ENCODE results near the gene MAPK12. TPM values are rescaled to one million over a fixed set of nuclear protein-coding genes. Genes with fewer than 3 reads are reported as not detected.

Gene MAPK12
- total RNA-seq, 2 donors from 2014 or later = 46.5 to 57.0 TPM

DNA sequence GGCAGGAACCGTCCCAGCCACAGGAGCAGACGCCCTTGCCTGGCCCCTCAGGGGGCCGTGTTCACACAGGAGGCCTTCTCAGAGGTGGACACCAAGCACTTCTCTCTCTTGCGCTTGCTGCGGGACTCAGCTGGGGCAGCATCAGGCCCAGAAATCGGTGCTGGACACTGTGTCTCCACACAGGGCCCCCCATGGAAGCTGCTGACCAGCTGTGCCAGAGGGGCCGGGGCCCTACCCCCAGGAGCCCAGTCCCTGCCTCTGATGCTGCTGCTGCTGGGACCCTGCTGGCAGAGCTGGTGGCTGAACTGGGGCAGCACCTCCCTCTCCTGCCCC is 42.0 kb upstream of the MAPK12 start:
- no peak overlapping the region for H3K9ac ChIP-seq (ENCODE audit: extremely low read depth, low read length, poor library complexity, severe bottlenecking)
- no peaks in the 10 kb centered on the region for H3K27me3 ChIP-seq (ENCODE audit: control insufficient read depth, insufficient read depth, low read length, poor library complexity, severe bottlenecking)

DNA sequence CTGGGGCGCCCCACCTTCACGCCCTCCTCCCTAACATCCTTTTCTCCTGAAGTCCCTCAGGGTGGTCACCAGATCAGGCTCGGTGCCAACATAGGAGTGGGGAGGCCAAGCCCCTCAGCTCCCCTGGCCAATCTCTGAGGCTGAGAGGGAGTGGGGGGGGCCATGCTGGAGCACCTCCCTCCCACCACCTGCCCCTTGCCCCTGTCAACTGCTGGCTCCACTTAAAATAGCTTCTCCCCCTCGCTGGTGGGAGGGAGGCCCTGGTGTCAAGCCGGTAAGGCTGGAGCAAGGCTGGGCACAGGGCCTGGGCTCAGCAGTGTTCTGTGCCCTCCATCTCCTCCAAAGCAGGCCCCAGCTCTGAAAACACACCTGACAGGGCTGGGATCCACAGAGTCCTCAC is 41.1 kb upstream of the MAPK12 start:
- peaks cover 3% of the 10 kb centered on the region for H3K4me1 ChIP-seq (ENCODE audit: control insufficient read depth, insufficient read depth, low read length)
- no peak overlapping the region for H3K9ac ChIP-seq (ENCODE audit: extremely low read depth, low read length, poor library complexity, severe bottlenecking)
- no peaks in the 10 kb centered on the region for H3K36me3 ChIP-seq (ENCODE audit: control insufficient read depth, insufficient read depth, low read length)
- no peaks in the 10 kb centered on the region for H3K36me3 Mint-ChIP-seq (ENCODE audit: low read depth)
- H3K27me3 Mint-ChIP-seq (ENCODE audit: insufficient read depth) = peaks cover 2% of the 10 kb centered on the region
- peaks cover 10% of the 10 kb centered on the region for H3K4me1 Mint-ChIP-seq
- DNase-seq = no peak
- no peaks in the 10 kb centered on the region for H3K9me3 Mint-ChIP-seq
- H3K27ac ChIP-seq (ENCODE audit: low read depth, low read length) = no peak overlapping the region
- no peaks in the 10 kb centered on the region for H3K27me3 ChIP-seq (ENCODE audit: control insufficient read depth, insufficient read depth, low read length, poor library complexity, severe bottlenecking)
- H3K27ac Mint-ChIP-seq = no peak overlapping the region
- no peak overlapping the region for H3K4me3 Mint-ChIP-seq
- whole genome bisulfite sequencing, 2 experiments (ENCODE audit: insufficient coverage in 1 of 2, insufficient read length in 1 of 2) = 82 to 92% methylated on average over 2 to 5 of the region's 5 CpGs
- TF ChIP-seq, protein P1, sequence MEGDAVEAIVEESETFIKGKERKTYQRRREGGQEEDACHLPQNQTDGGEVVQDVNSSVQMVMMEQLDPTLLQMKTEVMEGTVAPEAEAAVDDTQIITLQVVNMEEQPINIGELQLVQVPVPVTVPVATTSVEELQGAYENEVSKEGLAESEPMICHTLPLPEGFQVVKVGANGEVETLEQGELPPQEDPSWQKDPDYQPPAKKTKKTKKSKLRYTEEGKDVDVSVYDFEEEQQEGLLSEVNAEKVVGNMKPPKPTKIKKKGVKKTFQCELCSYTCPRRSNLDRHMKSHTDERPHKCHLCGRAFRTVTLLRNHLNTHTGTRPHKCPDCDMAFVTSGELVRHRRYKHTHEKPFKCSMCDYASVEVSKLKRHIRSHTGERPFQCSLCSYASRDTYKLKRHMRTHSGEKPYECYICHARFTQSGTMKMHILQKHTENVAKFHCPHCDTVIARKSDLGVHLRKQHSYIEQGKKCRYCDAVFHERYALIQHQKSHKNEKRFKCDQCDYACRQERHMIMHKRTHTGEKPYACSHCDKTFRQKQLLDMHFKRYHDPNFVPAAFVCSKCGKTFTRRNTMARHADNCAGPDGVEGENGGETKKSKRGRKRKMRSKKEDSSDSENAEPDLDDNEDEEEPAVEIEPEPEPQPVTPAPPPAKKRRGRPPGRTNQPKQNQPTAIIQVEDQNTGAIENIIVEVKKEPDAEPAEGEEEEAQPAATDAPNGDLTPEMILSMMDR (conservative IDR thresholded peaks at IDR 0.05) = no peak
- no peak overlapping the region for H3K4me3 ChIP-seq (ENCODE audit: low read length)
- no peaks in the 10 kb centered on the region for H3K9me3 ChIP-seq (ENCODE audit: control insufficient read depth, low read length)

More for the DNA sequence above, 42.0 kb upstream of the MAPK12 start:
- H3K9me3 ChIP-seq (ENCODE audit: control insufficient read depth, low read length) = no peaks in the 10 kb centered on the region
- H3K27ac ChIP-seq (ENCODE audit: low read depth, low read length) = no peak overlapping the region
- no peak overlapping the region for H3K27ac Mint-ChIP-seq
- H3K36me3 Mint-ChIP-seq (ENCODE audit: low read depth) = no peaks in the 10 kb centered on the region
- no peaks in the 10 kb centered on the region for H3K9me3 Mint-ChIP-seq
- H3K36me3 ChIP-seq (ENCODE audit: control insufficient read depth, insufficient read depth, low read length) = no peaks in the 10 kb centered on the region
- H3K4me3 ChIP-seq (ENCODE audit: low read length) = no peak overlapping the region
- TF ChIP-seq, protein P1 (conservative IDR thresholded peaks at IDR 0.05) = no peak
- peaks cover 2% of the 10 kb centered on the region for H3K27me3 Mint-ChIP-seq (ENCODE audit: insufficient read depth)
- H3K4me1 ChIP-seq (ENCODE audit: control insufficient read depth, insufficient read depth, low read length) = peaks cover 3% of the 10 kb centered on the region
- 84 to 87% methylated on average over 5 to 7 of the region's 7 CpGs for WGBS, 2 experiments (ENCODE audit: insufficient coverage in 1 of 2, insufficient read length in 1 of 2)
- H3K4me1 Mint-ChIP-seq = peaks cover 11% of the 10 kb centered on the region
- DNase-seq = no peak
- no peak overlapping the region for H3K4me3 Mint-ChIP-seq

DNA sequence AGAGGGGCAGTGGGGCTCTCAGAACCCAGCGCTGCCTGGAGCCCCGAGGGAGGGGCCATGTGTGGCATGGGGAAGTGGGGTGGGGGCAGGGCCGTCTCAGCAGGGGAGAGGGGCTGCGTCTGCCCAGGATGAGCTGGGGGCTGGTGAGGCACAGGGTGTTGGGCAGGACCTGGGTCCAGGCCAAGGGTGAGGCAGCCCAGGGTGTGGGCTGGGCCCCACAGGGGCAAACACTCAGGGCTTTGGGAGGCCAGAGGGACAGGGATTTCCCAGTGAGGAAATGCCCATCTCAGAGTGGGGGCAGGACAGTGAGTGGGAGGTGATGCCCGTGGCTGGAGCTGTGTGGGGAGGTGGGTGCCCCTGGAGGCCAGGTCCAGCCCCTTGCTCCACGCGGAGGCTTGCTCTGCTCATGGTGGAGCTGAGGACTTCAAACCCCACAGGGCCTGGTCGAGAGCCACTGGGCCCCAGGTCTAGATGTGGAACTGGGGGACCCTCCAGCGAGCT is 40.6 kb upstream of the MAPK12 start:
- H3K27ac ChIP-seq (ENCODE audit: low read depth, low read length) = no peak overlapping the region
- peaks cover 2% of the 10 kb centered on the region for H3K27me3 Mint-ChIP-seq (ENCODE audit: insufficient read depth)
- H3K4me3 Mint-ChIP-seq = no peak overlapping the region
- H3K4me3 ChIP-seq (ENCODE audit: low read length) = no peak overlapping the region
- H3K9me3 Mint-ChIP-seq = no peaks in the 10 kb centered on the region
- no peak overlapping the region for H3K9ac ChIP-seq (ENCODE audit: extremely low read depth, low read length, poor library complexity, severe bottlenecking)
- TF ChIP-seq, protein P1 (conservative IDR thresholded peaks at IDR 0.05) = no peak
- H3K4me1 Mint-ChIP-seq = peaks cover 10% of the 10 kb centered on the region
- no peaks in the 10 kb centered on the region for H3K36me3 Mint-ChIP-seq (ENCODE audit: low read depth)
- no peak overlapping the region for H3K27ac Mint-ChIP-seq
- no peaks in the 10 kb centered on the region for H3K27me3 ChIP-seq (ENCODE audit: control insufficient read depth, insufficient read depth, low read length, poor library complexity, severe bottlenecking)
- H3K9me3 ChIP-seq (ENCODE audit: control insufficient read depth, low read length) = no peaks in the 10 kb centered on the region
- H3K4me1 ChIP-seq (ENCODE audit: control insufficient read depth, insufficient read depth, low read length) = peaks cover 3% of the 10 kb centered on the region
- 83 to 86% methylated on average over 3 to 9 of the region's 9 CpGs for WGBS, 2 experiments (ENCODE audit: insufficient coverage in 1 of 2, insufficient read length in 1 of 2)
- DNase-seq = no peak
- no peaks in the 10 kb centered on the region for H3K36me3 ChIP-seq (ENCODE audit: control insufficient read depth, insufficient read depth, low read length)
